GM12892 (cell line): ENCODE data around the gene PDCD11. TPM values are rescaled to one million over a fixed set of nuclear protein-coding genes. Genes with fewer than 3 reads are reported as not detected.
"Not testable (repeated sequence)": the region's sequence is repeated elsewhere in the genome, so short reads cannot be mapped to it uniquely, and the experiment has no call there.

Experiments
- DNase-seq: peaks from one replicate; pipeline ENCODE4 v3.0.0; 2011; ENCODE audit not compliant: insufficient read length
- FAIRE-seq: peaks from 2 replicates; lab custom pipeline; 2011; peaks lifted over from hg19 to GRCh38; lab: Jason Lieb, UNC
- POLR2A ChIP-seq: IDR thresholded peaks from 2 replicates; pipeline ENCODE4 v1.6.1; 2011; ENCODE audit warnings: low read depth, low read length, control low read depth
- POLR2AphosphoS5 ChIP-seq: IDR thresholded peaks from 2 replicates; pipeline ENCODE4 v1.6.1; 2011; ENCODE audit warnings: low read depth, low read length, control low read depth
- TAF1 ChIP-seq: IDR thresholded peaks from 2 replicates; pipeline ENCODE4 v1.6.1; 2011; ENCODE audit warnings: low read depth, mild to moderate bottlenecking, control low read depth, low read length, borderline replicate concordance
- polyA plus RNA-seq: library from polyadenylated mRNA; unstranded; fragments of >200 nt; gene quantifications from one replicate; pipeline ENCODE4 v1.2.1, GENCODE V29; 2012; ENCODE audit warnings: missing spikeins, inconsistent platforms; ENCODE audit not compliant: missing spikeins

Gene PDCD11, protein sequence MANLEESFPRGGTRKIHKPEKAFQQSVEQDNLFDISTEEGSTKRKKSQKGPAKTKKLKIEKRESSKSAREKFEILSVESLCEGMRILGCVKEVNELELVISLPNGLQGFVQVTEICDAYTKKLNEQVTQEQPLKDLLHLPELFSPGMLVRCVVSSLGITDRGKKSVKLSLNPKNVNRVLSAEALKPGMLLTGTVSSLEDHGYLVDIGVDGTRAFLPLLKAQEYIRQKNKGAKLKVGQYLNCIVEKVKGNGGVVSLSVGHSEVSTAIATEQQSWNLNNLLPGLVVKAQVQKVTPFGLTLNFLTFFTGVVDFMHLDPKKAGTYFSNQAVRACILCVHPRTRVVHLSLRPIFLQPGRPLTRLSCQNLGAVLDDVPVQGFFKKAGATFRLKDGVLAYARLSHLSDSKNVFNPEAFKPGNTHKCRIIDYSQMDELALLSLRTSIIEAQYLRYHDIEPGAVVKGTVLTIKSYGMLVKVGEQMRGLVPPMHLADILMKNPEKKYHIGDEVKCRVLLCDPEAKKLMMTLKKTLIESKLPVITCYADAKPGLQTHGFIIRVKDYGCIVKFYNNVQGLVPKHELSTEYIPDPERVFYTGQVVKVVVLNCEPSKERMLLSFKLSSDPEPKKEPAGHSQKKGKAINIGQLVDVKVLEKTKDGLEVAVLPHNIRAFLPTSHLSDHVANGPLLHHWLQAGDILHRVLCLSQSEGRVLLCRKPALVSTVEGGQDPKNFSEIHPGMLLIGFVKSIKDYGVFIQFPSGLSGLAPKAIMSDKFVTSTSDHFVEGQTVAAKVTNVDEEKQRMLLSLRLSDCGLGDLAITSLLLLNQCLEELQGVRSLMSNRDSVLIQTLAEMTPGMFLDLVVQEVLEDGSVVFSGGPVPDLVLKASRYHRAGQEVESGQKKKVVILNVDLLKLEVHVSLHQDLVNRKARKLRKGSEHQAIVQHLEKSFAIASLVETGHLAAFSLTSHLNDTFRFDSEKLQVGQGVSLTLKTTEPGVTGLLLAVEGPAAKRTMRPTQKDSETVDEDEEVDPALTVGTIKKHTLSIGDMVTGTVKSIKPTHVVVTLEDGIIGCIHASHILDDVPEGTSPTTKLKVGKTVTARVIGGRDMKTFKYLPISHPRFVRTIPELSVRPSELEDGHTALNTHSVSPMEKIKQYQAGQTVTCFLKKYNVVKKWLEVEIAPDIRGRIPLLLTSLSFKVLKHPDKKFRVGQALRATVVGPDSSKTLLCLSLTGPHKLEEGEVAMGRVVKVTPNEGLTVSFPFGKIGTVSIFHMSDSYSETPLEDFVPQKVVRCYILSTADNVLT (N-terminal part only)
- 24.1 TPM for polyA plus RNA-seq

DNA sequence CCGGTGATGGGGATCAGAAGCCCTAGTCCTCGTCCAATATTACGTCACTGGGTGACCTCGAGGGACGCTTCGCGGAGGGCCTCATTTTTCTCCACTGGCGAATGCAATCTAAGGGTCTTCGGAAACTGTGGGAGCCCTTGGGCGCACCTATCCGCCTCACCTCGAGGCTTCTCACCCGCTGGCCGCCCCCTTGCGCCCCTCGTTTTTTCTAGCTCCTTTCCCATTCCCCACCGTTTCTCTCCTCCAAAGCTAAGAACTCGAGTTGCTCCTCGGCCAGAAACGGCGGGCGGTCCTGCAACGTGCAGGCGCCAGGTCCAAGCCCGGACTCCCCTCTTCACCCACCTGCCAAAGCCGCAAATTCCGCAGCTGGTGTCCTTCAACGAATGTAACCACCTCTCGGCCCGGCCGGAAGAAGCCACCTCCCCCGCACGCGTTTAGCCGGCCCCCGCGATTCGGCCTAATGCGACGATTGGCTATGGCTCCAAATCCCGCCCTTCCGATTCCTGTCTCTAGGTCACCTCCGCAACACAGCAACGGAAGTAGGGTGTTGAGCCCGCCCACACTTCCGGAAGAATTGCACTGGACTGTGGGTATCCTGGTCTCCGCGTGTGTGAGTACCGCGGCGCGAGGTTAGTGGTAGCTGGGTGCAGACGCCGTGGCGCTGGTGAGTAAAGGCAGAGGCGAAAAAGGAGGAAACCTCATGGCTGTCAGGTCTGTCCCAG lies at the start of gene PDCD11, which contains the start of gene ATP5MK:
PDCD11 (plus strand) TSS at position 560 of the 722 bp plus-strand sequence. CDS start 1,801 bp downstream, outside the sequence.
ATP5MK (minus strand) TSS at position 409 of the 722 bp plus-strand sequence. CDS start 4,018 bp downstream, outside the sequence.
- DNase-seq (peak; percentile 91), FAIRE-seq (peak; percentile 100)
- TF ChIP-seq TAF1: peak; percentile 75; the same call in 1 of the 2 replicates
- peak; percentile 97 for TF ChIP-seq POLR2AphosphoS5
- TF ChIP-seq POLR2A: peak; percentile 96

DNA sequence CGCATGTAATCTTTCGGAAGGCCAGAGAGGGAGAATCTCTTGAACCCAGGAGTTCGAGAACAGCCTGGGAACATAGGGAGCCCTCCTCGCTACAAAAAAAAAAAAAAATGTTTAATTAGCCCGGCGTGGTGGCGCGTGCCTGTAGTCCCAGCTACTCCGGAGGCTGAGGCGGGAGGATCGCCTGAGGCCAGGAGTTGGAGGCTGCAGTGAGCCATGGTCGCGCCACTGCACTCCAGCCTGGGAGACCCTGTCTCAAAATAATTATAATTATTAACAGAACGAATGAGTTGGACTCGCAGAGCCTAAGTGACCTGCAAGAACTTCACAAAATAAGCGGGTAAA lies 46.3 kb upstream of the PDCD11 start:
- TF ChIP-seq TAF1: no peak
- no peak for TF ChIP-seq POLR2A
- no peak for TF ChIP-seq POLR2AphosphoS5
- FAIRE-seq (no peak), DNase-seq (no peak)

DNA sequence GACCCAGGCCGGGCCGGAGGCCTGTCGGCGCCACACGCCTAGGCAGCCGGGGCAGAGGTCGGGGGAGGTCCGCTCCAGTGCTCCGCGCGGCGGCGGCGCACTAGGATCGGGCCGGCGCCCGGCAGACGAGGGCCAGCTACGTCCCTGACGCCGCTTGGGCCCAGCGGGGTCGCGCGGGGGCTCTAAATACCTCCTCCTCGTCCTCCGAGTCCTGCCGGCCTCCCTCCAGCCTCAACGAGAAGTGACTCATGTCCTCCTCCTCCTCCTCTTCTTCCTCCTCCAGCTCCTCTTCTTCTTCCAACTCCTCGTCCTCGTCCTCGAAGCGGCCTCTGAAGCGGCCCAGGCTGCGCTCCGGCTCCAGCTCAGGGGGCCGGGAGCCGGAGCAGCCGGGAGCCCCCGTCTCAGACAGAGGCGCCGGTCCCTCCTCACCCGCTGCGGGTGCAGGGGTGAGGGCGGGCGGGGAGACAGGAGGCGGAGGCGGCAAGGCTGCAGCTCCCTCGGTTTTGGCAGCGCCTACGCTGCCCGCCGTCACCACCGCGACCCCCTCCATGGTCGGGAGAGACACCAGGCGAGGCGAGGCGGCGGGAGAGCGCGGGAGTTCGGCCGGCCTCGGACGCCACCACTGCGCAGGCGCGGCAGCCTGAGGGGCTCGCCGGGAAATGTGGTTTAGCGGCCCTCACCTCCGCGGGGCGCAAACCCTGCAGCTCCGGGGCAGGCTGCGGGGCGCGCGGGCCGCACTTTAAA lies 45.7 kb upstream of the PDCD11 start, which contains the start of gene PCGF6:
PCGF6 (minus strand) TSS at position 624 of the 744 bp plus-strand sequence; CDS start at position 550, 74 bp downstream.
- peak; percentile 90 for DNase-seq
- peak; percentile 82 for FAIRE-seq
- peak; percentile 35; the same call in 1 of the 2 replicates for TF ChIP-seq POLR2AphosphoS5
- 0 out of 2 replicates have a peak, but pooled peaks have one; percentile 33 for TF ChIP-seq TAF1
- TF ChIP-seq POLR2A: peak; percentile 66; the same call in 1 of the 2 replicates

DNA sequence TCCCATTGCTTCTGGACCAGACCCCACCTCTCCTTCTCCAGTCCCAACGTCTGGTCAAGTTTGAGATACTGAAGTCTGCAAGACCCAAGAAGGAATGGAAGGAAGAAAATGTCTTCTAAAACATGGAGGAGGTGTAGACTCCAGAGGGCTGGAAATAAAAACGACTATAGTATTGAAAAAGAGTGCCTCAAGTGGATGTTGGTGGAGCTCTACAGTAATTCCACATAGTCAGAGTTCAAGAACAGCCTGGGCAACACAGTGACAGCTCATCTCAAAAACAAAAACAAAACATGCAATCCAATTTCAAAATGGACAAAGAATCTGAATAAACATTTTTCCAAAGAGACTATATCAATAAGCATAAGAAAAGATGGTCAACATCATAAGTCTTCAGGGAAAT lies 43.1 kb upstream of the PDCD11 start:
- no peak for FAIRE-seq
- no peak for DNase-seq
- no peak for TF ChIP-seq POLR2AphosphoS5
- no peak for TF ChIP-seq POLR2A
- no peak for TF ChIP-seq TAF1

DNA sequence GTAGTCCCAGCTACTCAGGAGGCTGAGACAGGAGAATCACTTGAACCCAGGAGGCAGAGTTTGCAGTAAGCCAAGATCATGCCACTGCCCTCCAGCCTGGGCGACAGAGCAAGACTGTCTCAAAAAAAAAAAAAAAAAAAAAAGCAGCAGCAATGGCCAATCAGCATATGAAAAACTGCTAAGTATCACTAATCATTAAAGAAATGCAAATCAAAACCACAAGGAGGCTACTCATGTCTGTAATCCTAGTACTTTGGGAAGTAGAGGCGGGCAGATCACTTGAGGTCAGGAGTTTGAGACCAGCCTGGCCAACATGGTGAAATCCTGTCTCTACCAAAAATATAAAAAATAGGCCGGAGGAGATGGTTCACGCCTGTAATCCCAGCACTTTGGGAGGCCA lies 41.9 kb upstream of the PDCD11 start:
- FAIRE-seq, DNase-seq: not testable (repeated sequence)

DNA sequence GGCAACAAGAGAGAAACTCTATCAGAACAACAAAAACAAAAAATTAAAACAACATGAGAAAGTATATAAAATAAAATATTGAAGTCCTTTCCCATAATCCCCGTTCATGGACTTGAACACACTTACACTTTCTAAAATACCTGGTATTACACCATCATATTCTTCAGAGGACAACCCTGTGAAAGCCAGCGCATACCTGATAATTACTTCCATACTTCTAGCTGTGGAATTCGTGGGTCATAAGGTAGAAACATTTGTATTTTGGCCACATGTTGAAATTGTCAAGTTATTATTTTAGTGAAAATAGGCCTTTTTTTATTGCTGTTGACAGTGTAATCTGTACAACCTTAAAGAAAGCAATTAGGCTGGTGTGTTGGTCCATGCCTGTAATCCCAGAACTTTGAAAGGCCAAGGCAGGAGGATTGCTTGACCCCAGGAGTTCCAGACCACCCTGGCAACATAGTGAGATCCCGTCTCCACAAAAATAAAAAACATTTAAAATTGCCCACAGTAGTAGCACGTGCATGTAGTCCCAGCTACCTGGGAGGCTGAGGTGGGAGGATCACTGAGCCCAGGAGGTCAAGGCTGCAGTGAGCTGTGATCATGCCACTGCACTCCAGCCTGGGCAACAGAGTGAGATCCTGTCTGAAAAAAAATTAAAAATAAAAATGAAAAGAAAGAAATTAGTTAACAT lies 40.4 kb upstream of the PDCD11 start:
- DNase-seq: no peak
- TF ChIP-seq TAF1 (no peak), POLR2AphosphoS5 (no peak), POLR2A (no peak)

DNA sequence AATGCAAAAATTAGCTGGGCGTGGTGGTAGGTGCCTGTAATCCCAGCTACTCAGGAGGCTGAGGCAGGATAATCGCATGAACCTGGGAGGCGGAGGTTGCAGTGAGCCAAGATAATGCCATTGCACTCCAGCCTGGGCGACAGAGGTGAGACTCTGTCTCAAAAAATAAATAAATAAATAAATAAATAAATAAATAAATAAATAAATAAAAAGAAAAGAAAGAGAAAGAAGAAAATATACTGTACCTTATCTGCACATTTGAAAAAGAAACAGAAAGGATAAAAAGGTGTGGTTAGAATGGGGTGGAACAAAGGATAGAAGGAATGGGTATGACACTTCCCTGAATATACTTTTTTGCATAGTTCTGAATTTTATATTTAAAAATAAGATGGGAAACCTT lies 36.9 kb upstream of the PDCD11 start:
- DNase-seq: not testable (repeated sequence)

More for the DNA sequence above, 40.4 kb upstream of the PDCD11 start:
- no peak for FAIRE-seq

DNA sequence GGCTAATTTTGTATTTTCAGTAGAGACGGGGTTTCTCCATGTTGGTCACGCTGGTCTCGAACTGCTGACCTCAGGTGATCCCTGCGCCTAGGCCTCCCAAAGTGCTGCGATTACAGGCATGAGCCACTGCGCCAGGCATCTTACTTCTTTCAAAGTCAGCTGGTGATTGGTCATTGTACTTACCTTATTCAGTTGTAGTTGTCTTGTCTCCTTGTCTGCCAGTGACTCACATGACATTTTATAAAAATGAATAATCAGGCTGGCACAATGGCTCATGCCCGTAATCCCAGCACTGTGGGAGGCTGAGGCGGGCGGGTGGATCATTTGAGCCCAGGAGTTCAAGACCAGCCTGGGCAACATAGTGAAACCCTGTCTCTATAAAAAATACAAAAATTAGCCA lies 35.6 kb upstream of the PDCD11 start:
- not testable (repeated sequence) for DNase-seq, FAIRE-seq

More for the DNA sequence above, 36.9 kb upstream of the PDCD11 start:
- FAIRE-seq: not testable (repeated sequence)

DNA sequence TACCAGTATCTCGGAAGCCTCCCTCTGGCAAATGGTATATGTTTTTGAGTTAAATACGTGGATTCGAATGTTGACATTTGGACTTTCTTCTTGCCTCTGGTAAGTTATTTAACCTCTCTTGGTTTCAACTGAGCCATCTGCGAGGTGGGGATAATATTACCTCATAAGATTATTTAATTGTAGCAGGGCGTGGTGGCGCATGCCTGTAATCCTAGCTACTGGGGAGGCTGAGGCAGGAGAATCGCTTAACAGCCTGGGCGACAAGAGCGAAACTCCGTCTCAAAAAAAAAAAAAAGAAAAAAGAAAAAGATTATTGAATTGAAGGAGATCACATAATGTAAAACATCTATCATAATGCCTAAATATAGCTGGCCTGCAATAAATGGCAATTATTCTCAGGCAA lies 29.0 kb upstream of the PDCD11 start:
- TF ChIP-seq POLR2A (no peak), TAF1 (no peak), POLR2AphosphoS5 (no peak)
- DNase-seq (no peak), FAIRE-seq (no peak)
